GM21367 (cell line): ENCODE data around the gene TRAK1.
A peak's percentile ranks its signal among the peaks of the same experiment; 100 is the strongest.

Source experiments
- ATAC-seq: cut with Tn5 transposase; IDR thresholded peaks from one replicate; pipeline ENCODE4 v1.9.1; 2021; ENCODE audit not compliant: unreplicated experiment

The TRAK1 gene

DNA sequence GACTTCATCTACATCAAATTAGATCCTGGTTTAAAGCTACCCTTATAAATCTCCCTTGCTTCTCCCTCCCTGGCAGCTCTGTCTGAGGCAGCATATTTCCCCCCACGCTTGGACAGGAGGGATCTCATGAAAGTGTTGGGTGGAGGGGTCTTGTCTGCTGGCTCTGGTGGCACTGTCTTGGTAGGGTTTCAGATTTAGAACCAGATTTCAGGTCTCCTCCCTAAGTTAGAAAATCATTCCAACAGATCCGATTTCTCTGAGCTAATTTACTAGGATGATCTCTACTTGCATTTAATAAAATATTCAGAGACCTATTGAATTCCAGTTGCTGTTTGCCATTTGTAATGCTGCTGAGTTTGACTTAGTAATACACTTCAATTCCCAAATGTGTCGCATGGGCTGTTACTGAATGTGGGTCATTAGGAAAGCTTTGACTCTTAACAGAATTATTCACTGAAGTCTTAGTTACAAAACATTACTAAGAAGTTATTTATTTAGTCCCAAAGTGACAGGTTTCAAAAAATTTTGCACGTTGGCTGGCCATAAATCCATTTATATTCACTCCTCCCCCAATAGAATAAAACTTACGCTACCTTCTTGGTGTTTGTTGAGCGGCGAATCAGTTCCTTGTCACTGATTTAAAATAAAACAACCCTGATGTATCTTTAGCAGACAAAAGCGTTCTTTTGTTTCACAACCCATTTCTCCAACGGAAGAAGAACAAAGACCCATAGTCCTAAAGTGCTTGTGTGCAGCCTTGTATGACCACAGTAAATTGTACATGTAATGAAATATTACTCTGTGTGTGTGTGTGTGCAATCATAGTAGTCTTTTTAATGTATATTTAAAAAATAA lies 84.5 kb downstream of the TRAK1 start:
- ATAC-seq: no peak

DNA sequence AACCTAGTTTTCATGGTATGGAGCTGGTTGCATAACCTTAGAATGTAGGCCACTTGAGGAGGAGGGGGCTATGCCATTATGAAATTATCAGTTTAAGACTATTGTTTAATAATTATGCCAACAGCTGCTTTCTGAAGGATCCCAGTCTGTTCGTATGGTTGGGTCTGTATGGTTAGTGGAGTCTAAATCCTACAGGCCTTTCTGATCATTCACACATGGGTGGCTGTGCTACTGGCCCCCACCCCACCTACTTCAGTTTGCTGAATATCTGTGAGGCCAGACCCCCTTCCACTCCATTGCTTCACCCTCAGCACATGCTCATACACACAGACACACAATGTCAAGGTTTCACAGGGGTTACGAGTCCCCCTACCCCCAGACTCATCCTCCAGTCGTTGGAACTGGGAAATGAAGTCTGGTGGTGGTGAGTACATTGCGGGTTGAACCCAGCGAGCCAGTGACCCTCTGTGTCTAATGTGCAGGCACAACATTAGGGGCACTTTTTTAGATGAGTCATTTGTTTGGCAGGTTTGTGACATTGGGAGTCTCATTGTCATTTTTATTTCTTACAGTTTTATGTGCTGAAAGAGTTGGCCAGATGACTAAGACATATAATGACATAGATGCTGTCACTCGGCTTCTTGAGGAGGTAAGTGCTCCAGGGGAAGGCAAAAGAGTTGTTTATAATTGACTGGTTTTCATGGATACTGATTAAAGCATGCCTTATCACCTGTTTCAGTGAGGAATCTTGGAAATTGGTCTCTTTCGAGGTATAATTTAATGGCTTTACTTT lies 85.3 kb downstream of the TRAK1 start:
- ATAC-seq: no peak

- ATAC-seq: no peak
Observed at GRCh38 chr3:42177068-42177800, 86.1 kb downstream of the TRAK1 start.

- ATAC-seq: no peak
Observed at GRCh38 chr3:42177801-42178150, 86.6 kb downstream of the TRAK1 start.

- ATAC-seq: no peak
Observed at GRCh38 chr3:42179110-42179725, 88.1 kb downstream of the TRAK1 start.

DNA sequence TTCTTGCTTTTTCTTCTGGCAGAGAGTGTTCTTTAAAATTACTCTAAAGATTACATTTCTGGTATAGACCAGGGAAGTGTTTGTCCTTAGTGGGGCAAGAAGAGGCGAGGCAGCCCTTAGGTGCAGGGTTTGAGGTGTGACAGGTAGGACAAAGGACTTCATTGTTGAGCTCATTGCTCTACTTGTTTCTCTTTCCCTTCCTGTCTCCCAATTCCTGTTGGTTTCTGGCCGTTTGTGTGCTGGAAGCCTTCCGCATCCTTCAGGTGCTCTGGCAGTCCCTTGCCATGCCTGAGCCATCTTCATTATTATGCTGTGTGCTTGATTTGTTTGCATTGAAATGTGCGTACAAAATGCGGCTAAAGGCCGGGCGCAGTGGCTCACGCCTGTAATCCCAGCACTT lies 89.7 kb downstream of the TRAK1 start:
- ATAC-seq: no peak

DNA sequence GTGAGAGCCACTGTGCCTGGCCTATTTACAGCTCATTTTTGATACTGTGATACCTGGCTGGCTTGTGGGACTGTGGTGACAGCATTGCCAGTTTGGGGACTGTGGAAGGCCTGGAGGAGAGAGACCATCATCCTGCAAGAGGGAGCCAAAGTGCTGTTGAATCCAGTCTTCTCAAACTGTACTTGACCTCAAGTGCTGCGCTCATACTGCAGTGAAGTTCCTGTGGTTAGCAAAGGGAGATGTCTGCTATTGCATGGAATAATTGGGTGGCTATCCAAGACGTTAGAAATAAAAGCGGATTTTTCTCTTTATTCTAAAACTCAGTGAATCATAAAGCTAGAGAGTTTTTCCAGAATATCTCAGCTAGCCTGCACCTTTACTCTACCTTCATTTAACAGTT lies 91.4 kb downstream of the TRAK1 start:
- no peak for ATAC-seq

- ATAC-seq: no peak
Observed at GRCh38 chr3:42183991-42184632, 93.0 kb downstream of the TRAK1 start.

DNA sequence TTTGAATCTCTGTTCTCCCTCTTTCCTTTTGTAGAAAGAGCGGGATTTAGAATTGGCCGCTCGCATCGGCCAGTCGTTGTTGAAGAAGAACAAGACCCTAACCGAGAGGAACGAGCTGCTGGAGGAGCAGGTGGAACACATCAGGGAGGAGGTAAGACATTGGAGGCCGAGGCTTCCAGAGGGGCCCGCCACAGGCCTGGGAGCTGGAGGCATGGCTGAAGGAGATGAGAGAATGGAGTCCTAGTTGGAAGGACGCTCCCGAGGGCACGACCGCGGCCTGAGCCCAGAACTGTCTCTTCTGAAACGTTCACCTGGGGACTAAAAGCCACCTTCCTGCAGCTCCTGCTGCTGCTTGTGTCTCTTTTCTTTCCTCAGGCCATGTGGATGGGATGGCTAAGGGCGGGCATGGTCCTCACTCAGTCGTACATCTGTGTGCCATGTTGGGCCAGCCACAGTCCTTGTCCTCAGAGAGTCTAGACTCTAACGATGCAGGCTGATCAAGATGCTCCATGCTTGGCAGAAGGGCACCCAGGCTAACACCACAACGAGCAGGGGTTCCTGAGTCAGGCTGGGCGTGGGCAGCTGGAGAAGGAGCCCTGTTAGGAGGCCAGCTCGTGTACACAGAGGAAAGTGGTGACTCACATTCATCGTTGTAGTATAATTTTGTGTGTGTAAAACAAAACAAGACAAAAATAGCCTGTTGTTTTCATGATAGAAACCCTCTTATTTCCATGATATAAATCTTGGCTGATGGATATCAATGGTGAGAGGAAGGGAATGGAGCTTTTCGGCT lies 93.7 kb downstream of the TRAK1 start:
- no peak for ATAC-seq

DNA sequence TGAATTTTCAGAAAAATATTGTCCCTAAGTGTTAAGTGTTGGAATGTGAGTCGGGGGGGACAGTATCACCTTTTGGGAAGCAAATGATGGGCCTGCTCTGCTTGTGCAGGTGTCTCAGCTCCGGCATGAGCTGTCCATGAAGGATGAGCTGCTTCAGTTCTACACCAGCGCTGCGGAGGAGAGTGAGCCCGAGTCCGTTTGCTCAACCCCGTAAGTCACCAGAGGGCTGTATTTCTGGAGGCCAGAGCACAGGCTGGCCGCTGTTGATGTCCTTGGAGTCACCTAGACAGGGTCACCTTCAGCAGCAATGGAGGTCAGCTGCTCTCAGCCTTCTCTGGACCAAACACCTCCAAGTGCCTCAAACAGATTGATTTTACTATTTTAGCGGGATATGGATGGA lies 96.8 kb downstream of the TRAK1 start:
- no peak for ATAC-seq

DNA sequence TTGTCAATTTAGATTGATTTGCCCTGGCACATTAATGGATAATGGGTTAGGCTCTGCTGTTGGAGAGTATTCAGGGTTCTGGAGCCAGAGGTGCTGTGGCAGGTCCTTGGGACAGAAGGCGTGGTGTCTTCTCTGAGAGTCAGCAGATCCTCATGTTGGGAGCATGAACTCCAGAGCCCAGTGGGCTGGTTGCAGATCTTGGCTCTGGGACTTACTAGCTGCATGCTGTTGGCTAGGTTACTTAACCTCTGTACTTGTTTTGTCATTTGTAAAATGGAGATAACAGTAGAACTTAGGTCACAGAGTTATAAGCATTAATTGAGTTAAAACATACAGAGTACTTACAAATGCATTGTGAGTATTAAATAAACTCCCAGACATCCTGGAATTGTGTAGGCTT lies 97.2 kb downstream of the TRAK1 start:
- ATAC-seq: no peak

GRCh38 chr3:42189001-42189460 lies 97.9 kb downstream of the TRAK1 start:
- no peak for ATAC-seq

DNA sequence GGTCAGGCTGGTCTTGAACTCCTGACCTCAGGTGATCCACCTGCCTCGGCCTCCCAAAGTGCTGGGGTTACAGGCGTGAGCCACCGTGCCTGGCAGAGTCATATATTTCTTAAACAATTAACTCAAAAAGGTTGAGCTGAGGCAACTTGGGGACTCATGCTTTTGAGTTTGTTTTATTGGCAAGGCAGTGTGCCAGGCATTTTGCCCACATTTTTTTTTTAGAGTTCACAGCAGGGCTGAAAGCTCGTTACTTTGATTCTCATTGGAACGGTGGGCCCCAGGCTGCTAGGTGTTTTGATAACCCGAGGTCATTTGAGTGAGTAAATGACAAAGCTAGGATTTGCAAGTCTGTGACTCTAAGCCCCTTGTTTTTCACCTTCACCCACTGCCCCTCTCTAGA lies 98.6 kb downstream of the TRAK1 start:
- no peak for ATAC-seq

DNA sequence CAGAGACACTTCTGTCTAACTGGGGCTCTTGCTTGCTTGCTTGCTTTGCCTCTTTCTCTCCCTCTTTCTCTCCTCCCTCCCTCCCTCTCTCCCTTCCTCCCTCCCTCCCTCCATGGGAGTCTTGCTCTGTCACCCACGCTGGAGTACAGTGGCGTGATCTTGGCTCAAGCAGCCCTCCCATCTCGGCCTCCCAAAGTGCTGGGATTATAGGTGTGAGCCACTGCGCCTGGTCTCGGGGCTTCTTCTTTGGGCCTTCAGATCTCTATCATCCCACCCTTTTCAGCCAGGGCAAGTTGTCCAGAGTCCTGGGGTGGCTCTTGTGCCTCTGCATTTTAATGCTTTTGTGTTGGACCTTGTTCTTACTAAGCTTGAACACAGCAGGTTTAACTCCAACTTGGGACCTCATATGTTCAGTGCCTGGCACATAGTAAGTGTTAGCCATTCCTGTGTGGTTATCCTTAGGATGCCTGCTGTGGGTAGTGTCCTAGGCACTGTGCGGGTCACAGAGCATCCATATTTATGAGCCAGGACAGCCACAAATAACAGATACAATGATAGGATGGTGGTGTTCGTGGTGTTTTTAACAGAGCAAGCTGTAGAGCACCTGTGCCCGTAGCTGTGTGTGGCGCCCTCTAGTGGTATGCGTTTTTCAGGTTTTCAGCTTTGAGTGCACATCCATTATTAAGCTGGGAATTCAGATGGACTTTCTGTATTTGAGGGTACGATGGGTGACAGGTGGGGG lies 99.7 kb downstream of the TRAK1 start:
- no peak for ATAC-seq

- no peak for ATAC-seq
Observed at GRCh38 chr3:42191443-42191747, 100.2 kb downstream of the TRAK1 start.

DNA sequence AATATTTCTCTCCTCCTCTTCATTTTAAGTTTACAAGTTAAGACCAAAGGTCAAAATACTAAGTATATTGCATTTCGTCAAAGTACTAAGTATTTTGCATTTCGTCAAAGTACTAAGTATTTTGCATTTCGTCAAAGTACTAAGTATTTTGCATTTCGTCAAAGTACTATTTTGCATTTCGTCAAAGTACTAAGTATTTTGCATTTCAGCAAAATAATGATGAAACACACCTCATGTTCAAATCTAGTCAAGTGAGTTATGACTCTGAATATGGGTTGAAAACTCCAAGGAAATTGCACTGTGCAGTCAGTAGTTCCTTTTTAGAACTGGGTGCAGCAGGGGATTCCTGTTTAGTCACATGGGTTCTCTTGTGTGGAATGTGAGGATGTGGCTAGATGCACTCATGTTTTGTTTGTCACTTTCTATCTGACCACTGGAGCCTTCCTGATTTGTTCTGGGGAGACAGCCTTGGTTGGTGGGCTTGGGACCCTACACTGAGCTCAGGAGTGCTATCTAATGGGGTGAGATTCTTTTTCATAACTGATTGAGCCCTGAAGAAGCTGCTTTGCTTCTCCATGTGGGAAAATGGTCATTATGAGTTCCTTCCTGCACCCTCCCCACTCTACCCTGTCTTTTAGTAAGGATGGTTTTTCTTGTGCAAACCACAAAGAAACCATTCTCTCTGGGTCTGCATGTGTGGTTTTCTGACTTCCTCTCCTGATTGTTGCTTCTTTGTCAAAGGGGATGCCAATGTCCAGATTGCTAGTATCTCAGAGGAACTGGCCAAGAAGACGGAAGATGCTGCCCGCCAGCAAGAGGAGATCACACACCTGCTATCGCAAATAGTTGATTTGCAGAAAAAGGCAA lies 101.4 kb downstream of the TRAK1 start:
- ATAC-seq: peak; percentile 37

- no peak for ATAC-seq
Observed at GRCh38 chr3:42194943-42195510, 103.9 kb downstream of the TRAK1 start.

GRCh38 chr3:42195879-42196330 lies 104.7 kb downstream of the TRAK1 start:
- ATAC-seq: peak; percentile 59
